ENCODE data around the gene PRXL2B. TPM values are rescaled to one million over a fixed set of nuclear protein-coding genes. Genes with fewer than 3 reads are reported as not detected.

PRXL2B gene
- total RNA-seq, 1 experiment from 2014 or later: 12.6 TPM

GRCh38 chr1:2587071-2587859 lies 688 bp downstream of the PRXL2B start:
- intact Hi-C loops (cut with micrococcal nuclease): loop anchor here (2.0 kb wide), 1 partner anchor 56 kb away; no protein-coding TSS in a partner anchor
- Mint-ChIP-seq H3K36me3 (ENCODE audit: insufficient read depth, unreplicated experiment) (peaks cover 8% of the 10 kb centered on the region), H3K27ac (ENCODE audit: low read depth, unreplicated experiment) (peak overlapping the region; percentile 89), H3K9me3 (ENCODE audit: unreplicated experiment) (no peaks in the 10 kb centered on the region), H3K4me1 (ENCODE audit: insufficient read depth, unreplicated experiment) (no peaks in the 10 kb centered on the region), H3K4me3 (ENCODE audit: unreplicated experiment) (peak overlapping the region; percentile 87), H3K27me3 (ENCODE audit: insufficient read depth, unreplicated experiment) (no peaks in the 10 kb centered on the region)
- DNase-seq (ENCODE audit: unreplicated experiment): peak; percentile 30
- BruUV-seq (replicated peaks): no TSS peak
- CTCF ChIA-PET: interaction anchor here (0.7 kb wide), 1 partner anchor 966 kb away, joined by 3 read pairs; no protein-coding TSS in a partner anchor
- POLR2A ChIA-PET: interaction anchor here (1.3 kb wide), 1 partner anchor 61 kb away, joined by 4 read pairs; the partner anchor contains the start of gene PANK4
- TF ChIP-seq, protein P1, sequence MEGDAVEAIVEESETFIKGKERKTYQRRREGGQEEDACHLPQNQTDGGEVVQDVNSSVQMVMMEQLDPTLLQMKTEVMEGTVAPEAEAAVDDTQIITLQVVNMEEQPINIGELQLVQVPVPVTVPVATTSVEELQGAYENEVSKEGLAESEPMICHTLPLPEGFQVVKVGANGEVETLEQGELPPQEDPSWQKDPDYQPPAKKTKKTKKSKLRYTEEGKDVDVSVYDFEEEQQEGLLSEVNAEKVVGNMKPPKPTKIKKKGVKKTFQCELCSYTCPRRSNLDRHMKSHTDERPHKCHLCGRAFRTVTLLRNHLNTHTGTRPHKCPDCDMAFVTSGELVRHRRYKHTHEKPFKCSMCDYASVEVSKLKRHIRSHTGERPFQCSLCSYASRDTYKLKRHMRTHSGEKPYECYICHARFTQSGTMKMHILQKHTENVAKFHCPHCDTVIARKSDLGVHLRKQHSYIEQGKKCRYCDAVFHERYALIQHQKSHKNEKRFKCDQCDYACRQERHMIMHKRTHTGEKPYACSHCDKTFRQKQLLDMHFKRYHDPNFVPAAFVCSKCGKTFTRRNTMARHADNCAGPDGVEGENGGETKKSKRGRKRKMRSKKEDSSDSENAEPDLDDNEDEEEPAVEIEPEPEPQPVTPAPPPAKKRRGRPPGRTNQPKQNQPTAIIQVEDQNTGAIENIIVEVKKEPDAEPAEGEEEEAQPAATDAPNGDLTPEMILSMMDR (IDR thresholded peaks at IDR 0.05; ENCODE audit: unreplicated experiment): no peak

GRCh38 chr1:2587860-2588571 lies 1.4 kb downstream of the PRXL2B start:
- TF ChIP-seq, protein P1 (IDR thresholded peaks at IDR 0.05; ENCODE audit: unreplicated experiment): no peak
- ChIA-PET CTCF (interaction anchor here (0.7 kb wide), 1 partner anchor 966 kb away, joined by 3 read pairs; no protein-coding TSS in a partner anchor), POLR2A (interaction anchor here (1.3 kb wide), 1 partner anchor 62 kb away, joined by 4 read pairs; the partner anchor contains the start of gene PANK4)
- BruUV-seq (replicated peaks): no TSS peak
- H3K9me3 Mint-ChIP-seq (ENCODE audit: unreplicated experiment): no peaks in the 10 kb centered on the region
- intact Hi-C loops (cut with micrococcal nuclease): loop anchor here (2.0 kb wide), 1 partner anchor 55 kb away; no protein-coding TSS in a partner anchor
- peaks cover 8% of the 10 kb centered on the region for H3K36me3 Mint-ChIP-seq (ENCODE audit: insufficient read depth, unreplicated experiment)
- peak overlapping the region; percentile 87 for H3K4me3 Mint-ChIP-seq (ENCODE audit: unreplicated experiment)
- no peaks in the 10 kb centered on the region for H3K27me3 Mint-ChIP-seq (ENCODE audit: insufficient read depth, unreplicated experiment)
- no peak for DNase-seq (ENCODE audit: unreplicated experiment)
- no peaks in the 10 kb centered on the region for H3K4me1 Mint-ChIP-seq (ENCODE audit: insufficient read depth, unreplicated experiment)
- no peak overlapping the region for H3K27ac Mint-ChIP-seq (ENCODE audit: low read depth, unreplicated experiment)

- no peaks in the 10 kb centered on the region for H3K4me1 Mint-ChIP-seq (ENCODE audit: insufficient read depth, unreplicated experiment)
- intact Hi-C loops (cut with micrococcal nuclease): no loop called here
- TF ChIP-seq, protein P1 (IDR thresholded peaks at IDR 0.05; ENCODE audit: unreplicated experiment): no peak
- no peak for DNase-seq (ENCODE audit: unreplicated experiment)
- H3K36me3 Mint-ChIP-seq (ENCODE audit: insufficient read depth, unreplicated experiment): peaks cover 8% of the 10 kb centered on the region
- POLR2A ChIA-PET: no interaction called here
- no TSS peak for BruUV-seq (replicated peaks)
- no peak overlapping the region for H3K4me3 Mint-ChIP-seq (ENCODE audit: unreplicated experiment)
- H3K9me3 Mint-ChIP-seq (ENCODE audit: unreplicated experiment): no peaks in the 10 kb centered on the region
- no peaks in the 10 kb centered on the region for H3K27me3 Mint-ChIP-seq (ENCODE audit: insufficient read depth, unreplicated experiment)
- CTCF ChIA-PET: interaction anchor here (0.7 kb wide), 1 partner anchor 31 kb away, joined by 3 read pairs; no protein-coding TSS in a partner anchor
- H3K27ac Mint-ChIP-seq (ENCODE audit: low read depth, unreplicated experiment): no peak overlapping the region
These were observed 2.3 kb downstream of the PRXL2B start for GRCh38 chr1:2588661-2589430.

All from MCF 10A (cell line).